HG02981 (cell line): ENCODE data around the gene RBM15.

Experiments used
- ATAC-seq: cut with Tn5 transposase; IDR thresholded peaks from one replicate; pipeline ENCODE4 v1.9.1; 2021; ENCODE audit warnings: mild to moderate bottlenecking, moderate library complexity; ENCODE audit not compliant: unreplicated experiment

RBM15 gene

GRCh38 chr1:110319332-110320167, 19.6 kb upstream of the RBM15 start:
- ATAC-seq, result no peak

DNA sequence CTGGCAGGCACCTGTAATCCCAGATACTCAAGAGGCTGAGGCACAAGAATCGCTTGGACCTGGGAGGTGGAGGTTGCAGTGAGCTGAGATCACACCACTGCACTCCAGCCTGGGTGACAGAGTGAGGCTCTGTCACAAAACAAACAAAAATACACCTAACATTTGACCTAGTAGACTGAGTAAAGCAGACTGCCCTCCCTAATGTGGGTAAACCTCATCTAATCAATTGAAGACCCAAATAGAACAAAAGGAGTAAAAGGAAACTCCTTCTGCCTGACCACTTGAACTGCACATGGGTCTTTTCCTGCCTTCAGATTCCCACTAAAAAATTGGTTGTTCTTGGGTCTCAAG, 19.0 kb upstream of the RBM15 start:
- no peak for ATAC-seq

GRCh38 chr1:110321045-110321444, 18.1 kb upstream of the RBM15 start:
- ATAC-seq, result no peak

GRCh38 chr1:110321846-110322245, 17.3 kb upstream of the RBM15 start:
- no peak for ATAC-seq

GRCh38 chr1:110324667-110325066, 14.5 kb upstream of the RBM15 start:
- no peak for ATAC-seq

GRCh38 chr1:110326826-110327225, 12.4 kb upstream of the RBM15 start:
- no peak for ATAC-seq

- no peak for ATAC-seq
These were observed 10.9 kb upstream of the RBM15 start for GRCh38 chr1:110328274-110328673.

- ATAC-seq, result no peak
These were observed 10.5 kb upstream of the RBM15 start for GRCh38 chr1:110328700-110329099.

GRCh38 chr1:110335265-110335664, 3.9 kb upstream of the RBM15 start:
- no peak for ATAC-seq

DNA sequence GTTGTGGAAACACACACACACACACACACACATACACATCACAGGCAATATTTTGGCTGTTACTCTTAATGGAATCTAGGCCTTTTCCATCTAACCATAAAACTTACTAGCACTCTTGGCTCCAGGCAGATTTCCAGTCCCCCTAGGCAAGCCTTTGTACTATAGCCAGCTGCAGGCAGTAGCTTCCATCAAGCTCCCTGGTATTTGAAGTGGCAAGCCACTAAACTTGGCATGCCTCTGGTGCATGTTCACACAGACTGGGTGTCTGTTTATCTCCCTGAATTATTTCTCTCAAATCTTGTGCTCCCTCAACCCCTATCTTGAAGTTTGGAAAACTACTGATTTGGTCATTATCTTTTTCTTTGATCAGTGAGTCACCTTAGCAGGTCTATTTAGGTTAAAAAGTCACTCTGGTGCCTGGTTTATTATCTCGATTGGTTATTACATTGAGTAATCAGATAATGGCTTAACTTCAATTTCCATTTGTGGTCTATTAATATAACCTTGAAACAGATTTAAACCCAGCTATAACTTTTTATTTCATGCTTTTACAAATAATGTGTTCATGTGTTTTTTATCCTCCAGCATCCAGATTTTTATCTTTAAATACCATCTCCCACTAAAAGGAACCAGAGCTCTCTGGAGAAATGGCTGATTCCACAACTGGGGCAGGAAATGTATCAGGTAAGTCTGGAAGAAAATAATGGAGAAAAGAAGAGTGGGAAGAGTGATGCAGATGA, 2.7 kb upstream of the RBM15 start:
- no peak for ATAC-seq

- no peak for ATAC-seq
These were observed 1.4 kb upstream of the RBM15 start for GRCh38 chr1:110337704-110338308.

DNA sequence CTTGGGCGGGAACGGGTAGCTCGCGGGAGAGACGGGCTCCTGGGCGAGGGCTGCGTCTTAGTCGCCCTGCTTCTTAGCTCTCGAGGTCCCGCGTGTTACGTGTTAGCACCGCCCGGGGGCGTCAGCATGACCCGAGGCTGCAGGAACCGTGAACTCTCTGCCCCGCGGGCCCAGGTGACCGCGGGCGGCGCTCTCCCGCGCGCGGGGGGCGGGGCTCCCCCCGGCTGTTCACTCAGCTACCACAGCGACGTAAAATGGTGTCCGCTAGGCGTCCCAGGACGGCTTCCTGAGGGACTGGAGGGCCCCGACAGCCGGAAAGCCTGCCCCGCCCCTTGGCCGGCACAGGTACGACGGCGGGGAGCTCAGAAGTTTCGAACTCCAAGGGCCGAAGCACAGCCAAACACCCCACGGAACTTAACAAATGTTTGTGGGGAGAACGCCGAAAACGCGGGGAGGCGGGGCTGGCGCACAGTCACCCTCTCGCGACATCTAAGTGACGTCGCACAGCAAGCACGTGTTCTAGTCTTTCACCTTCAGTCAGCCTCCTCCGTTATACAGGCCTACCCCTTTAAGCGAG, 780 bp upstream of the RBM15 start:
- peak; percentile 67 for ATAC-seq

DNA sequence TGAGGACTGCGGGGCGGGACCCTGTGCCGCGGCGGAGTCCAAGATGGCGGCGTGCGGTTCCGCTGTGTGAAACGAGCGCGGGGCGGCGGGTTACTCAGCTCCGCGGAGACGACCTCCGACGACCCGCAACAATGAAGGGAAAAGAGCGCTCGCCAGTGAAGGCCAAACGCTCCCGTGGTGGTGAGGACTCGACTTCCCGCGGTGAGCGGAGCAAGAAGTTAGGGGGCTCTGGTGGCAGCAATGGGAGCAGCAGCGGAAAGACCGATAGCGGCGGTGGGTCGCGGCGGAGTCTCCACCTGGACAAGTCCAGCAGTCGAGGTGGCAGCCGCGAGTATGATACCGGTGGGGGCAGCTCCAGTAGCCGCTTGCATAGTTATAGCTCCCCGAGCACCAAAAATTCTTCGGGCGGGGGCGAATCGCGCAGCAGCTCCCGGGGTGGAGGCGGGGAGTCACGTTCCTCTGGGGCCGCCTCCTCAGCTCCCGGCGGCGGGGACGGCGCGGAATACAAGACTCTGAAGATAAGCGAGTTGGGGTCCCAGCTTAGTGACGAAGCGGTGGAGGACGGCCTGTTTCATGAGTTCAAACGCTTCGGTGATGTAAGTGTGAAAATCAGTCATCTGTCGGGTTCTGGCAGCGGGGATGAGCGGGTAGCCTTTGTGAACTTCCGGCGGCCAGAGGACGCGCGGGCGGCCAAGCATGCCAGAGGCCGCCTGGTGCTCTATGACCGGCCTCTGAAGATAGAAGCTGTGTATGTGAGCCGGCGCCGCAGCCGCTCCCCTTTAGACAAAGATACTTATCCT, 430 bp downstream of the RBM15 start:
- no peak for ATAC-seq

DNA sequence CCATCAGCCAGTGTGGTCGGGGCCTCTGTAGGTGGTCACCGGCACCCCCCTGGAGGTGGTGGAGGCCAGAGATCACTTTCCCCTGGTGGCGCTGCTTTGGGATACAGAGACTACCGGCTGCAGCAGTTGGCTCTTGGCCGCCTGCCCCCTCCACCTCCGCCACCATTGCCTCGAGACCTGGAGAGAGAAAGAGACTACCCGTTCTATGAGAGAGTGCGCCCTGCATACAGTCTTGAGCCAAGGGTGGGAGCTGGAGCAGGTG, 961 bp downstream of the RBM15 start:
- no peak for ATAC-seq

- ATAC-seq, result no peak
These were observed 2.1 kb downstream of the RBM15 start for GRCh38 chr1:110341146-110341871.

DNA sequence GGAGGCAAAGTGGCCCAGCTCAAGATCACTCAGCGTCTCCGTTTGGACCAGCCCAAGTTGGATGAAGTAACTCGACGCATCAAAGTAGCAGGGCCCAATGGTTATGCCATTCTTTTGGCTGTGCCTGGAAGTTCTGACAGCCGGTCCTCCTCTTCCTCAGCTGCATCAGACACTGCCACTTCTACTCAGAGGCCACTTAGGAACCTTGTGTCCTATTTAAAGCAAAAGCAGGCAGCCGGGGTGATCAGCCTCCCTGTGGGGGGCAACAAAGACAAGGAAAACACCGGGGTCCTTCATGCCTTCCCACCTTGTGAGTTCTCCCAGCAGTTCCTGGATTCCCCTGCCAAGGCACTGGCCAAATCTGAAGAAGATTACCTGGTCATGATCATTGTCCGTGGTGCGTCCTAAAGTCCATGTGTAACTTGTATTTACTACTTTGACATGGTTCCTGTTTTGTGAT, 2.7 kb downstream of the RBM15 start:
- ATAC-seq, result no peak

DNA sequence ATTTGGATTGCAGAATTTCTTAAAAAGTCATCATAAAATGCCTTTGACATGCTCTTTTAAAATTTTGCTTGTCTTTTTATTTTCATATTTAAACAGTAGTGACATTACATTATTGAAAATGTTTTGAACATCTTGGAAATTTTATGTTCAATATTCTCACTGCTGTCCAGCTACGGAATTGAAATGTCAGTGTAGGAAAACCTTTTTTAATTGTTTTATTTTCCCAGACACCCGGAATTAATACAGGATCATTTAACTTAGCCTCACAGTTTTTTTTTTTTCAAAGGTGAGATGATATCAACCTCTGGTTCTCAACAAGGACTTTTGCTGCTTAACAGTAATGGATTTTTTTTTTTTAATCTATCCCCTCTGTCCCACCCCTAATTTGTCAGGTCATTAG, 4.1 kb downstream of the RBM15 start:
- no peak for ATAC-seq

DNA sequence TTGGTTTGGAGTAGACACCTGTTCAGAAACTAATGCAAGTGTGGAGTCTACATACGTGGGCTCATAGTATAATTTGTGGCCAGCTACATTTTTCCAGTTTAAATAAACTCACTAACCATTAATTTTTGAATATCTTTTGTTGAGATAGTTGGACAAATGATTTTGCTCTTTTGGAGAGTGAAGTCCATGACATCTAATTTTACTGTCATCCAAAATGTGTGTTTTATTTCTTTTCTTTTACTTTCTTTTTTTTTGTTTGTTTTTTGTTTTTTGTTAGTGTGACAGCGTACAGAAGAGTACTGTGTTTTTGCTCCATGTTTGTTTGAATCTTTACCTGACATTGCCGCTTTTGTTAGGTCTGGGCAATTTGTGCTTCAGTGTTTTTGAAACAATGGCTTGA, 5.0 kb downstream of the RBM15 start:
- no peak for ATAC-seq

GRCh38 chr1:110345480-110345879, 6.3 kb downstream of the RBM15 start:
- ATAC-seq, result no peak

DNA sequence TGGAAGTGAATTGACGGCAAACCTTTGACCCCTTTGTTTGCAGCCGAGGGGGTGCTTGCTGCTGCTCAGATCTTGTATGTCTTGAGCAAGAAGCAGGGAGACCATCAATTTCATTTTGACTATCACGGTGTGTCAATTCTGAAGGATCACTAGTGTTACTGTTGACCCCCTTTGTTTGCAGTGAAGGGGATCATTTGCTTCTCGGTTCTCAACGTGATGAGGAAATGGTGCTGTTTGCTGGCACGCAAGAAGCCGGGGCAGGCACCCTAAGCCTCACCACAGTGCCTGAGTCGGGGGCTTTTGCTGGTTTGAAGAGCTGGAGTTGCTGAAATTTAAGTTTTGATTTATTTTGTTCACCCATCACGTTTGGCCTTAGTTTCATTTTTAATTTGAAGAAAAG, 7.5 kb downstream of the RBM15 start:
- no peak for ATAC-seq
